ENCODE data around the gene TPSB2.
"Not testable (repeated sequence)": the region's sequence is repeated elsewhere in the genome, so short reads cannot be mapped to it uniquely, and the experiment has no call there.

Gene TPSB2

DNA sequence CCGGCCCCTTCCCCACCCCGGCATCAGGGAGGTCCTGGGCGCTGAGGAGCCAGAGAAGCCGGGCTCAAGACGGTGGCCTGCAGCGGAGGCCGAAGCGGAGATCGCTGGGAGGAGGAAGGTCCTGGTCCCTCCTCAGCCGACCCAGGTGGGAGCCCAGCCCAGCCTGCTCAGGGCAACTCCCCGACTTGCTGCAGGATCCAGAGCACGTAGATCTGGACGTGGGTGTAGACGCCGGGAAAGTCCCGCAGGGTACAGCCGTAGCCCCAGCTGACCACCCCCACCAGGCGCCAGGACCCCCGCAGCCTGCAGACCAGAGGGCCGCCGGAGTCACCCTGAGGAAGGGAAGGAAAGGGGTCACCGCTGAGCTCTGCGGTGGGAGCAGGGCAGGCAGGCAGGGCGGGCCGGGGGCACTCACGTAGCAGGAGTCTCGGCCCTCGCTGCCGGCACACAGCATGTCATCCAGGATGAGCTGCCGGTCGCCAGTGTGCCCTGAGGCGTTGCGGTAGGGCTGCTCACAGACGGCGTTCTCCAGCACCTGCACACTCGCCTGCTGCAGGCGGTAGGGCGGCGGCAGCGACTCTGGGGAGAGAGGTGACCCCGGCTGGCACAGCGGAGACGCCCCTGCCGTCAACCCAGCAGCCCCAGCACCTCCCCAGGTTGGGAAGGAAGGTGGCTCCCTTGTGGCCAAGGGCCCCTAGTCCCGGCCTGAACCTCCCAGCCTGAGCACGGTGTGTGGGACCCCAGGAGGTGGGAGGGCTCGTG lies 31.3 kb upstream of the TPSB2 start:
- no peak for DNase-seq (ENCODE audit: low spot score)

DNA sequence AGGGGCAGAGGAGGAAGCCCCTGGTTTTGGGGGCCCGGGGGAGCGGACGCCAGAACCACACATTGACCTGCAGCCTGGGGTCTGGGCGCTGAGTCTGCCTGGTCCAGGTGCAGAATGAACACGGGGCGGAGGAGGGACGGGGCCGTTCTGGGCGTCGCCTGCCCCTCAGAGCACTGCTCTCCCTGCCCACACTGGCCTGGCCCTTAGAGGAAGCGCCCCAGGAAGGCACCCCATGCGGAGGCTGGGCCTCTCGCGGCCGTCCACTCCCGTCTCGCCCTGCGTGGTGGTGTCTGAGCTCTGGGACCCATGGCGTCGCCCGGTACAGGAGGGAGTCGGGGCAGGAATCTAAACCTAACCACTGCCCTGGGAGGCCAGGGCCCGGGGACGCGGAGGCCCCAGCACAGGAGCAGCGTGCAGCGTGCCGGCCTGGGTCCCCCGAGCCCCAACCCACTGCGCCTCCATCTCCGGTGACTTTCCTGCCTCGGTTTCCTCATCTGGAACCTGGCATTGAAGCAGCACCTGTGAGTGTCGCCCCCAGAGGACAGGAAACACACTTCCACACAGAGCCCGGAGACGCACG lies 30.2 kb upstream of the TPSB2 start:
- DNase-seq (ENCODE audit: low spot score): no peak

DNA sequence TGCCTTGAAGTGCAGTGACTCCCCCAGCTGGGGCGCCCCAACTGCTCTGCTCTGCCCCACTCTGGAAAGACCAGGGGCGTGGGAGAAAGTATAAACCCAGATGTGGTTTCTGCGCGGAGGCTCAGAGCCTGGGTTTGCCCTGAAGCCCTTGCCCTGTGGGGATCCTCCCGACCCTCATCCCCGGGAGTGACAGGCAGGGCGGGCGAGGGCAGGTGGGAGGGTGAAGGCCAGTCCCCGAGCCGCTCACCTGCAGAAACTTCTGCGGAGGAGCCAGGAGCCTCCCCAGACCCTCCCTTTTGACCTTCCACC lies 29.7 kb upstream of the TPSB2 start:
- no peak for DNase-seq (ENCODE audit: low spot score)

DNA sequence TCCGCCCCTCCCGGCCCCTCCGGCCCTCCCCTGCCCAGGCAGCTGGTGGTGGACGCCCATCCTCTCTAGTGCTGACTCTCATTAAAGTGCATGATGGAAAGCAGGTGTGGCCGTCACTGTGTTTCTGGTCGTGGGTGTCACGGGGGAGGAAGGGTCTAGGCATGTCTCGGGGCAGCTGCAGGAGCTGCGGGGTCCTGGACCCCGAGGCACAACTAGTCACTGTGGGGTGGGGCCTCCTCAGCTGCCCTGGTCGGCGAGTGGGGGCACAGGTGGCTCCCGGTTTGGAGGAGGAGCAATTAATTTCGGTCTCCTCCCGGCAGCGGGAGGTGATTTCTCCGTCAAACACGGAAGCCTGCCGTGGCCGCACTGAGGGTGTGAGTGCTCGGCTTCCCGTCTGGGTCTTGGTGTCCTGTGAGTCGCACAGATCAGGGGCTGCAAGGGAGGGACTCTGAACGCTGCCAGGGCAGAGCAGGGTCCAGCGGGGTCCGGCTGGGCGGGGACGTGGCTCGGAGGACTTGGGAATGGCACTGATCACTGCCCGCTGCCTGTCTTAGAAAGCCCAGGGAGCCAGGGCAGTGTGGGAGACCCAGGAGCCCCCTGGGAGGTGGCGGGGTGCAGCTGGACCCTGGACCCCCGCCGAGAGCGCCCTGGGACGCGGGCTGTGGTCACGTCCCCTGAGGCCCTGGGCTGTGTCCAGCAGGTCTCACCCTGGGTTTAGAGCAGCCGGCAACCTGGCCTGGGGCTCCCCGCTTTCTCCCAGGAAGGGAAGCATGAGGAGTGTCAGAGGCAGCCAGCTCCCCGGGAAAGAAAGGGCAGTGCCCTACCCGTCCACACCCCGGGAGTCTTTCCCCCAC lies 29.1 kb upstream of the TPSB2 start:
- DNase-seq (ENCODE audit: low spot score): no peak

DNA sequence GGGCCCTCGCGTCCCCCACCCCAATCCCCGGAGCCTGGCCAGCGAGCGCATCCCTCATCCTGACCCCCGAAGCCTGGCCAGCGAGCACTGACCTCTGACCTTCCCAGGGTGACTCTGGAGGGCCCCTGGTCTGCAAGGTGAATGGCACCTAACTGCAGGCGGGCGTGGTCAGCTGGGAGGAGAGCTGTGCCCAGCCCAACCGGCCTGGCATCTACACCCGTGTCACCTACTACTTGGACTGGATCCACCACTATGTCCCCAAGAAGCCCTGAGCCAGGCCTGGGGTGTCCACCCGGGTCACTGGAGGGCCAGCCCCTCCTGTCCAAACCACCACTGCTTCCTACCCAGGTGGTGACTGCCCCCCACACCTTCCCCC lies 28.2 kb upstream of the TPSB2 start:
- DNase-seq (ENCODE audit: low spot score): no peak

DNA sequence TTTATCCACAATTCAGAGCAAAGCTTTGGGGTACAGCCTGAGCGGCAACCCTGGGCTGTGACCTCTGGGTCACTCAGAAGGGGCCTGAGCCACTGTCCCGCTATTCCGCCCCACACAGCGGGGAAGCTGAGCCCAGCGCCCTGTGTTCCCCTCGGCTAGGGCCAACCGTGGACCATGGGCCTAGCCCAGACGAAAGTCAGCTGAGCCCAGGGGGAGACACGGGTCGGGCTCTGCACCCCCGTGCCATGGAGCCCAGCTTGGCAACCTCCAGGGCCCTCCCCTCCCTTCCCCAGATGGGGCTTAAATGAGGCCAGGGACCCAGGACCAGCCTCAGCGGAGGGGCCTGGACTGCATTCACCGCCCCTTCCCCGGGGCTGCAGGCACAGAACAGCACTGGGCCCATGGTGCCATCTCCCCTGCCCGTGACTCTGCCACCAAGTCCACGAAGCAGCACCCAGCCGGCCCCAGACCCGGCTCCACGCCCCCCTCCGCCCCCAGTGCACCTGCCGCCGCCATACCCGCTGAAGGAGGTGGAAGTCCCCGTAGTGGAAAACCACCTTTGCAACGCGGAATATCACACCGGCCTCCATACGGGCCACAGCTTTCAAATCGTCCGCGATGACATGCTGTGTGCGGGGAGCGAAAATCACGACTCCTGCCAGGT lies 27.7 kb upstream of the TPSB2 start:
- no peak for DNase-seq (ENCODE audit: low spot score)

DNA sequence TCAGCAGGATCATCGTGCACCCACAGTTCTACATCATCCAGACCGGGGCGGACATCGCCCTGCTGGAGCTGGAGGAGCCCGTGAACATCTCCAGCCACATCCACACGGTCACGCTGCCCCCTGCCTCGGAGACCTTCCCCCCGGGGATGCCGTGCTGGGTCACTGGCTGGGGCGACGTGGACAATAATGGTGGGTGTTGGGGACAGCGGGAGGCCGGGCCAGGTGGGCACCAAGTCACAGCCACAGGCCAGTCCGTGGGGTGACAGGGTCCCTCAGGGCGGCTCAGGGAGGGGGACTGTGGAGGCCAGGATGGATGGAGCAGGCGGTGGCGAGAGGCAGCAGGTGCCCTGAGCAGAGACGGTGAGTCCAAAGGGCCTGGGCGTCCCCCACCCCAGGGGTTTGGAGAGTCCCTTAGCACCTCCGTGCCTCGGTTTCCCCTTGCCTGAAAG lies 26.9 kb upstream of the TPSB2 start:
- no peak for DNase-seq (ENCODE audit: low spot score)

DNA sequence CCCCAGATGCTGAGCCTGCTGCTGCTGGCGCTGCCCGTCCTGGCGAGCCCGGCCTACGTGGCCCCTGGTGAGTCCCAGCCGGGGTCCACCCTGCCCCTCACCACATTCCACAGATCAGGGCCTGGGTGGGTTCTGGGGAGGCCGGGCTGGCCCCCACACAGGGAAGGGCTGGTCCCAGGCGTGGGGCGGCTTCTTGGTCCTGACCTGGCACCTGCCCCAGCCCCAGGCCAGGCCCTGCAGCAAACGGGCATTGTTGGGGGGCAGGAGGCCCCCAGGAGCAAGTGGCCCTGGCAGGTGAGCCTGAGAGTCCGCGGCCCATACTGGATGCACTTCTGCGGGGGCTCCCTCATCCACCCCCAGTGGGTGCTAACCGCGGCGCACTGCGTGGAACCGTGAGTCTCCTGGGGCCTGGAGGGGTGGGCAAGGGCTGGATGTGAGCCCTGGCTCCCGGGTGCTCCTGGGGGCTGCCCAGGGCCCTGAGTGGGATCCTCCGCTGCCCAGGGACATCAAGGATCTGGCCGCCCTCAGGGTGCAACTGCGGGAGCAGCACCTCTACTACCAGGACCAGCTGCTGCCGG lies 26.4 kb upstream of the TPSB2 start:
- DNase-seq (ENCODE audit: low spot score): not testable (repeated sequence)

DNA sequence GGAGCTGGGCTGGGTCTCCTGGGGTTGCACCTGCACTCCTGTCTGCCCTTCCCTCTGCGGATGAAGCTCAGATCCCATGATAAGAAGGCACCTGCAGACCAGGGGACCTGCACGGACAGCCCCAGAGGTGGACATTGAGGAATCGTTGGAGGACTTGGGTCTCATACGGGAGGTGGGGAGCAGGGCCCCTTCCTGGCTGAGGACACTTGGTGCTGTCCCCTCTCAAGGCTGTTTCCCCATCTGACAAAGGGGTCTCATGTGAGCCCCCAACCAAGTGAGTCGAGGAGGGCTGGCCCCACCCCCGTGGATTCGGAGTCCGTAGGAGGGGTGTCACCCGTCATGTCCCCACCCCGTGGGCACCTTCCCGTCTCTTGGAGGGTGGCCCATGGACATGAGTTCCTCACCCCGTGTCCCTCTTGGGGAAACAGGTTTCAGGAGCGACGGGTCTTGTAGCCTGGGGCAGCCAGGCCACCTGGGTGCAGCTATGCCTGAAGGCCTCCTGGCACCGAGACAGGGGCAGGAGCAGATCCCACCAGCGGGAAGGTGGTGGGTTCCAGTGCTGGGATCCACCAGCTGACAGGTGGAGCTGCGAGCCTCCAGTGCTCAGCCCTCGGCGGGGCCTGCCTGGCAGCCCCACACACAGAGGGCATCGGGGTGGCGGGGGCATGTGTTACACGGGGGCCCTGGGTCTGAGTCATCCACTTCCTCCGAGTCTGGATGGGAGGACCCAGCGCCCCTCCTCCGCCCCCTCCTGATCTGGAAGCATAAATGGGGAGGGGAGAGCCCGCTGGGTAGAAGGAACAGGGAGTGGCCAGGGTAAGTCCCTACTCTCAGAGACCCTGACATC lies 25.5 kb upstream of the TPSB2 start, which contains the start of gene TPSD1:
TPSD1 (plus strand) TSS at position 794 of the 847 bp plus-strand sequence. CDS start 212 bp downstream, outside the sequence.
- DNase-seq (ENCODE audit: low spot score): not testable (repeated sequence)

DNA sequence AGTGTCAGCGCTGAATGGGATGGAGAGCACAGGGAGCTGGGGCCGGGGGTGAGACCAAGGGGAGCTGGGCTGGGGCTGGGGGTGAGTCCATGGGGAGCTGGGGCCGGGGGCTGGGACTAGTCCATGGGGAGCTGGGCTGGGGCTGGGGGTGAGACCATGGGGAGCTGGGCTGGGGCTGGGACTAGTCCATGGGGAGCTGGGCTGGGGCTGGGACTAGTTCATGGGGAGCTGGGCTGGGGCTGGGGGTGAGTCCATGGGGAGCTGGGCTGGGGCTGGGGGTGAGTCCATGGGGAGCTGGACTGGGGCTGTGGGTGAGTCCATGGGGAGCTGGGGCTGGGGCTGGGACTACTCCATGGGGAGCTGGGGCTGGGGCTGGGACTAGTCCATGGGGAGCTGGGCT lies 24.8 kb upstream of the TPSB2 start:
- not testable (repeated sequence) for DNase-seq (ENCODE audit: low spot score)

DNA sequence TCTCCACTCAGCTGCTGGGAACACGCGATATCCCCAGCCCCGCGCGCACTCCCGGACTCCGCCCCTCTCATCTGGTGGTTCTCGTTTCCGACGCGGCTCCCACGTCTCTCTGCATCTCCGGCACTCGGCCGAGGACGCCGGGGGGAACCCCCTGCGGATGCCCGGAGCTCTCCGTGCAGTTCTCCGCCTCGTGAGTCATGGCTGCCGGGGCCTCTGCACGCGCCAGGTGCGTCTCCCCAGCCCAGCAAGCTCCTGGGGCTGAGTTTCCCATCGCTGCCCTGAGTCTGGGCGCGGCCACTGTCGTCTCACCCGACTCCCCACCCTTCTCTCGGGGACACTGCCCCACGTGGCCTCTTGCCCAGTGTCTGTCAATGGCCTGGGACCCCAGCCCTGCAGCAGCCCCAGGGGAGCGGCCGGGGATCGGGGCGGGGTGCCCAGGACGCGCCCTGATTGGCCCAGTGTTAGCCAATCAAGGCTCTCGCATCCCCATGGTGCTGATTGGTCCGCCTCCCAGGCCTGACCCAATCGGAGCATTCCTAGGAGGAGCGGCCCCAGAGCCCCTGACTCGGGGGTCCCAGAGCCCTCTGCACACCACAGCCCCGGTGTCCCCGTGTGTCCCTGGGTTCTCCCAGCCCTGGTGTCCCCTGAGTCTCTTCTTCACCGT lies 23.8 kb upstream of the TPSB2 start:
- DNase-seq (ENCODE audit: low spot score): not testable (repeated sequence)

DNA sequence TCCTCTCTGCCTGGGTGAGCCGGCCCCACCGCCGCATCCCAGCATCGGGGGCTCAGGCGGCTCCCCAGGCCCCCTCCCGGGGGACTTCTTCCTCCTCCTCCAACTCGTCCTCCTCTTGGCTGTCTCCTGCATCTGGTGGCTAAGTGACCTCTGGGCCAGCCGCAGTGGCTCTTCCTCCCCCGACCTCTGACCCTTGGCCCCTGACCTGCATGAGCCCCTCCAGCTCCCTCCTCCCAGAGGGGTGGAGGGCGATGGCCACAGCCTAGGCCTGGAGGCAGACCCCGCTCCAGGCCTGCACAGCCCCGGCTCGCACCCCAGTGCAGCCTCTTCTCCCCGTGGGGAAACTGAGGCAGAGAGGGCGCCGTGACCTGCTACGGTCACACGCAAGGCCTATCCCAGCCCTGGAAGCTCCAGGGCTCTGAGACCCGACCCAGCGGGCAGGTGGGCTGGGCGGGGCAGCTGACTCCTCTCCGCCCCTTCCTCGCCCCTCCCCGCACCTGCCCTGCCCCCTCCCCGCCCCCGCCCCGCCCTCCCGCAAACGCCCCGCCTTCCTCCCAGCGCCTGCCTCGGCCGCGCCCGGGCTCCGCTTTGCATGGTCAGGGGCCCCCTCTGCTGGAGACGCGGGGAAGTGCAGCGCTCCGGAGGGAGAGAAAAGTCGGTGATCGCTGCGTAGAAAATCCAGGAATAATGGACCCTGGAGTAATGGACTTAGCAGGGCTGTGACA lies 19.2 kb upstream of the TPSB2 start:
- not testable (repeated sequence) for DNase-seq (ENCODE audit: low spot score)

DNA sequence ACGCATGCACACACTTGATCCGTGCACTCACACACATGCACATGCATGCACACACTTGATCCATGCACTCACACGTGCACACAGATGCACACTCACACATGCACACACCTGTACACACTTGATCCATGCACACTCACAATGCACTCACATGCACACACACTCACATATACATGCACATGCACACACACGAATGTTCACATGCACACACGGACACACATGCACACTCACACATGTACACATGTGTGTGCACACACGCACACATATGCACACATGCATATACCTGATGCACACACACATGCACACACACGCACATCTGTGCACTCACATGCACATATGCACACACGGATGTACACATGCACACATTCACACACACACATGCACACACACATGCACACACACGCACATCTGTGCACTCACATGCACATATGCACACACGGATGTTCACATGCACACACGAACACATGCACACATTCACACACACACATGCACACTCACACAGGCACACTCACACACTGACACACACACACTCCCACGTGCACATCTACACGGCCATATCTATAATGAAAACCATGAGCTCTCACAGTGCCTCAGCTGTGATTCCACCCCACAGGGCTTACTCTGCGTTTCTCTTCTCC lies 18.0 kb upstream of the TPSB2 start:
- DNase-seq (ENCODE audit: low spot score): not testable (repeated sequence)

DNA sequence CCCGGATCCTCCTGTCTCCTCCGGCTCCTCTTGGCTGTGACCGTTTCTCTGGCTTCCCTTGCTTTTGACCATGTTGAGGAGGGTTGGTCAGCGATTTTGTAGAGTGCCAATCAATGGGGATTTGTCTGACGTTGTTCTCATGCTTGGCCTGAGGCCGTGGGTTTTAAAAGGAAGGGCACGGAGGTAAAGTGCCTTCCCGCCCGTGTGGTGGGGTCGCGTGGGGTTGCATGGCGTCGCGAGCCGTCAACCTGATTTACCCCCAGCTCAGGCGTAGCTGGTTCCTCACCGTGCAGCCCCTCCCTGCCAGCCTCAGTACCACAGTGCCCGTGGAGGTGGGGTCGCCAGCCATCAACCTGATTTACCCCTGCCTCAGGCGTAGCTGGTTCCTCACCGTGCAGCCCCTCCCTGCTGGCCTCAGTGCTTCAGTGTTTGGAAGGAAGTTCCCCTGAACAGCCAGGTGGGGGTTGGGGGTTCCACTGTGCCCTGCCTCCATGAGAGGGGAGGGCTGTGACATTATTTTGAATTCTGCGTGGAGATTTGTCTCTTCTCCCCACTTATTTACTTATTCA lies 15.6 kb upstream of the TPSB2 start:
- DNase-seq (ENCODE audit: low spot score): no peak

DNA sequence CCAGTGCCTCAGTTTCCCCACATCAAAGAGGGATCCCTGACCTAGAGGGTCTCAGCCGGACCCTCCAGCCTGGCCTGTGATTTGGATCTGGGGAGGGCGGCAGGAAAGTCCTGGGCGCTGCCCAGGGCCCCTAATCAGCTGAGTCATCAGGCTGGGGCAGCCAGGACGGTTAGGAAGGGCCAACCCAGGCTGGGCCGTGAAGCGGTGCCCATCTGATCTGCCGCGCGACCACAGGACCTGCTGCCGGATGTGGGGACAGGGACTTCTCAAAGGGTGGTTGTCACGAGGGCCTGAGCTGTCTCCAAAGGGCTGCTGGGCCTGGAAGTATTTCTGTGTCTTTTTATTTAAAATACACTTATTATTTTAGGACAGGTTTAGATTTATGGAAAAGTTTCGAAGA lies 14.9 kb upstream of the TPSB2 start:
- DNase-seq (ENCODE audit: low spot score): no peak

DNA sequence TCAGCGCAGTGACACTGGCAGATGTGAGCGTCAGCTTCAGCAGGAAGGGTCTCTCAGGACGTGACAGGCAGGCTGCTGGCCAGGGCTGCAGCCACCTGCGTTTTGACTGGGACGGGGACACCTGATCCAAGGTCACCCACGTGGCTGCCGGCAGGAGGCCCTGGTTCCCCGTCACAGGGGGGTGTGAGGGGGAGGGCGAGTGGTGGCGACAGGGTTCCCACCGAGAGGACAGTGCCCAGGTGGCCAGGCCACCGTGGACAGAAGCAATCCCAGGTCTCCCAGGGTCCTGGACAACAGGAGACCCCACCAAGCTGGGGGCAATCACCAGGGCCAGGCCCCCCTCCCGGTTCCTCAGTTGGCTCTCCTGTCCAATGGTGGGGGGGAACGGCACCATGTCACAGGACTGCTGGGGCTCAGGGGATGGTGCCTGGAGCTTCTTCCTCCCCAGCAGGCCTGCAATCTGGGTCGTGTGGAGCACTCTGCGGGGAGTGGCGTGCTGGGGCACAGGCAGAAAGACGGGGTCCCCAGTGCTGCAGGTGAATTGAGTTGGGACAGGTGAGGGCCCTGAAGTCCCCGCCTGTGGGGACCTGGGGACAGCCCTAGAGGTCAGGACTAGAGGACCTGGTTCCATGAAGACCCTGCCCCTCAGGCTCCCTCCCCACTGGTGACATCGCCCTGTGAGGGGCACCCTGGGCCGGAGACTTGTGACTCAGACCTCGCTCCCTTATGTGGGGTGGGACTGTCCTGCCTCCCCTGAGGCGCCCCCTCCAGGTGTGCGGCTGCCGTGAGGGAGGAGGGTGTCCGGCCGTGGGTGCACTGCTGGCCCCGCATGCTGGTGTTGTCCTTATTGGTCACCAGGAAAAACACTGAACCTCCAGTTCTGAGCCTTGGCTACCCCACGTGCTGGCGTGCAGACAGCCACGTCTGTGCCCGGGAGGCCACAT lies 14.2 kb upstream of the TPSB2 start:
- not testable (repeated sequence) for DNase-seq (ENCODE audit: low spot score)

DNA sequence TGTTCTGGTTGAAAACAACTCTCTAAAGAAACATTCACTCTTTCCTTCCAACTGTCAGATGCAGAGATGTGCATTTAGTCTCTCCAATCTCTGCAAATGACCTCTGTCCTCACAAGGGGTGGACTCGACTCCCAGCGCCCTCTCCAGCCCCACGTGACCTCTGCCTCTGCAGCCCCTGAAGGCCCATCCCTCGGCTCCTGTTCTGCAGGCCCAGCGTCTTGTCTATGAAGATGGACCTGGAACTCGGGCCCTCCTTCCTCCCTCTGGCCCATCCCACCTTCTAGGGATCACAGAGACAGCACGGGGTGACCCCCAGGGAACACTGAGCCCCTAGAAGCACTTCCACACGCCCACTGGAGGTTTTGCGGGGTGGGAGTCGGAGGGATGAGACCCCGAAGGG lies 13.4 kb upstream of the TPSB2 start:
- DNase-seq (ENCODE audit: low spot score): not testable (repeated sequence)

DNA sequence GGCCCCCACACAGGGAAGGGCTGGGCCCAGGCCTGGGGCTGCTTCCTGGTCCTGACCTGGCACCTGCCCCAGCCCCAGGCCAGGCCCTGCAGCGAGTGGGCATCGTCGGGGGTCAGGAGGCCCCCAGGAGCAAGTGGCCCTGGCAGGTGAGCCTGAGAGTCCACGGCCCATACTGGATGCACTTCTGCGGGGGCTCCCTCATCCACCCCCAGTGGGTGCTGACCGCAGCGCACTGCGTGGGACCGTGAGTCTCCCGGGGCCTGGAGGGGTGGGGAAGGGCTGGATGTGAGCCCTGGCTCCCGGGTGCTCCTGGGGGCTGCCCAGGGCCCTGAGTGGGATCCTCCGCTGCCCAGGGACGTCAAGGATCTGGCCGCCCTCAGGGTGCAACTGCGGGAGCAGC lies 11.1 kb upstream of the TPSB2 start:
- DNase-seq (ENCODE audit: low spot score): not testable (repeated sequence)

All from cerebellar cortex (tissue), 1 donor.